IMR-90 (cell line): ENCODE data around the gene ZNF718. TPM values are rescaled to one million over a fixed set of nuclear protein-coding genes. Genes with fewer than 3 reads are reported as not detected.

Experiments used
- ATAC-seq: fragments of 200-7000 bp; cut with Tn5 transposase; 2 replicates; pipeline ENCODE4 v1.9.1; 2020; ENCODE audit warnings: low read depth, mild to moderate bottlenecking, moderate library complexity
- BruUV-seq: library from RNA; stranded (reverse); fragments of 400-500 nt; replicated peaks from 2 replicates; lab custom pipeline; 2021; lab: Mats Ljungman, UMichigan
- CTCF ChIA-PET: fragments of 300-600 bp; formaldehyde crosslinking; extraction: SDS; loops from one replicate; lab custom pipeline; 2021; ENCODE audit warnings: antibody characterized with exemption; lab: Yijun Ruan, JAX
- POLR2A ChIA-PET: fragments of 300-600 bp; sonication (Branson Sonifier 250); formaldehyde crosslinking; loops from one replicate; lab custom pipeline; 2022; ENCODE audit warnings: antibody characterized with exemption; ENCODE audit not compliant: unreplicated experiment; lab: Charles Lee
- DNase-seq: peaks from one replicate; pipeline ENCODE4 v3.0.0; 2013
- H2AFZ ChIP-seq: replicated peaks from 2 replicates; pipeline ENCODE3; 2013; ENCODE audit warnings: low read length, mild to moderate bottlenecking; ENCODE audit not compliant: poor library complexity
- H2AK5ac ChIP-seq: 2 replicates; pipeline ENCODE4 v1.6.1; 2013; ENCODE audit warnings: low read depth, low read length, inconsistent platforms
- H2AK9ac ChIP-seq: replicated peaks from 2 replicates; pipeline ENCODE3; 2013; ENCODE audit warnings: mild to moderate bottlenecking, low read depth, low read length, moderate library complexity; ENCODE audit not compliant: poor library complexity
- H2BK120ac ChIP-seq: 2 replicates; pipeline ENCODE4 v1.6.1; 2013; ENCODE audit warnings: low read depth, low read length, inconsistent platforms
- H2BK15ac ChIP-seq: 3 replicates; pipeline ENCODE4 v1.6.1; 2013; ENCODE audit warnings: low read depth, low read length, inconsistent platforms
- H2BK20ac ChIP-seq: 2 replicates; pipeline ENCODE4 v1.6.1; 2013; ENCODE audit warnings: low read depth, mild to moderate bottlenecking, inconsistent platforms, low read length, moderate library complexity
- H2BK5ac ChIP-seq: 2 replicates; pipeline ENCODE4 v1.6.1; 2013; ENCODE audit warnings: mild to moderate bottlenecking, low read depth, low read length, inconsistent platforms; ENCODE audit not compliant: poor library complexity, severe bottlenecking
- H3K14ac ChIP-seq: replicated peaks from 2 replicates; pipeline ENCODE4 v1.6.1; 2013; ENCODE audit warnings: low read depth, low read length, inconsistent platforms
- H3K18ac ChIP-seq: 2 replicates; pipeline ENCODE4 v1.6.1; 2013; ENCODE audit warnings: low read depth, low read length, control low read depth
- H3K23ac ChIP-seq: 2 replicates; pipeline ENCODE4 v1.6.1; 2013; ENCODE audit warnings: low read depth, low read length, inconsistent platforms
- H3K27ac ChIP-seq: 2 replicates; pipeline ENCODE4 v1.5.1; 2013; ENCODE audit warnings: mild to moderate bottlenecking, control low read depth, low read length; ENCODE audit not compliant: insufficient read depth
- H3K27me3 ChIP-seq: 2 replicates; pipeline ENCODE4 v1.6.1; 2013; ENCODE audit warnings: low read length; ENCODE audit not compliant: control insufficient read depth, insufficient read depth
- H3K36me3 ChIP-seq: 2 replicates; pipeline ENCODE4 v1.6.1; 2013; ENCODE audit warnings: low read length, mixed read lengths; ENCODE audit not compliant: control insufficient read depth, insufficient read depth
- H3K4ac ChIP-seq: 2 replicates; pipeline ENCODE4 v1.6.1; 2013; ENCODE audit warnings: low read depth, low read length, inconsistent platforms
- H3K4me1 ChIP-seq: 2 replicates; pipeline ENCODE4 v1.6.1; 2013; ENCODE audit warnings: low read length, mixed read lengths; ENCODE audit not compliant: control insufficient read depth, insufficient read depth
- H3K4me2 ChIP-seq: 2 replicates; pipeline ENCODE4 v1.6.1; 2013; ENCODE audit warnings: low read depth, mild to moderate bottlenecking, control low read depth, low read length, moderate library complexity
- H3K4me3 ChIP-seq: 2 replicates; pipeline ENCODE4 v1.5.1; 2013; ENCODE audit warnings: low read depth, mild to moderate bottlenecking, control low read depth, low read length, moderate library complexity; ENCODE audit not compliant: insufficient read depth
- H3K56ac ChIP-seq: 2 replicates; pipeline ENCODE4 v1.6.1; 2013; ENCODE audit warnings: low read length, inconsistent platforms; ENCODE audit not compliant: insufficient read depth; ENCODE audit errors: extremely low read depth
- H3K79me1 ChIP-seq, 2 experiments: 2 replicates each; pipeline ENCODE4 v1.6.1; 2013; ENCODE audit warnings: low read length in 2 of 2, inconsistent platforms in 1 of 2, low read depth in 1 of 2
- H3K9ac ChIP-seq: 2 replicates; pipeline ENCODE4 v1.6.1; 2013; ENCODE audit warnings: low read depth, low read length, control low read depth
- H3K9me1 ChIP-seq: 2 replicates; pipeline ENCODE4 v1.6.1; 2013; ENCODE audit warnings: low read length, inconsistent platforms; ENCODE audit not compliant: insufficient read depth
- H3K9me3 ChIP-seq: 2 replicates; pipeline ENCODE4 v1.6.1; 2013; ENCODE audit warnings: low read length; ENCODE audit not compliant: control insufficient read depth, insufficient read depth
- H4K20me1 ChIP-seq: 2 replicates; pipeline ENCODE4 v1.6.1; 2013; ENCODE audit warnings: low read length, inconsistent platforms; ENCODE audit not compliant: insufficient read depth
- H4K5ac ChIP-seq: 2 replicates; pipeline ENCODE4 v1.6.1; 2013; ENCODE audit warnings: mild to moderate bottlenecking, low read depth, low read length, control low read depth
- H4K8ac ChIP-seq, 2 experiments: 2 replicates each; pipeline ENCODE4 v1.6.1; 2013; ENCODE audit warnings: low read depth in 2 of 2, low read length in 2 of 2, control low read depth in 1 of 2, inconsistent platforms in 1 of 2
- H4K91ac ChIP-seq: 2 replicates; pipeline ENCODE4 v1.6.1; 2013; ENCODE audit warnings: low read depth, low read length, inconsistent platforms; ENCODE audit not compliant: insufficient read depth
- BHLHE40 ChIP-seq: fragments of 150-350 bp; IDR thresholded peaks from 2 replicates; pipeline ENCODE4 v1.6.1; 2016; ENCODE audit warnings: mild to moderate bottlenecking, low read depth, low read length
- CEBPB ChIP-seq: IDR thresholded peaks from 2 replicates; pipeline ENCODE4 v1.6.1; 2012; ENCODE audit warnings: low read depth, low read length, improper control_type of control experiment
- CHD1 ChIP-seq: IDR thresholded peaks from 2 replicates; pipeline ENCODE4 v1.6.1; 2012; ENCODE audit warnings: low read depth, low read length, improper control_type of control experiment
- FOS ChIP-seq: fragments of 150-350 bp; IDR thresholded peaks from 2 replicates; pipeline ENCODE4 v1.6.1; 2016; ENCODE audit warnings: low read depth, low read length
- MAFK ChIP-seq: IDR thresholded peaks from 2 replicates; pipeline ENCODE4 v1.6.1; 2012; ENCODE audit warnings: low read depth, low read length, improper control_type of control experiment
- MAZ ChIP-seq: IDR thresholded peaks from 2 replicates; pipeline ENCODE4 v1.6.1; 2012; ENCODE audit warnings: low read depth, mild to moderate bottlenecking, low read length, improper control_type of control experiment, moderate library complexity, borderline replicate concordance
- MXI1 ChIP-seq: IDR thresholded peaks from 2 replicates; pipeline ENCODE4 v1.6.1; 2012; ENCODE audit warnings: low read depth, mild to moderate bottlenecking, low read length, moderate library complexity, borderline replicate concordance
- NFE2L2 ChIP-seq: fragments of 150-350 bp; IDR thresholded peaks from 2 replicates; pipeline ENCODE4 v1.6.1; 2016; ENCODE audit warnings: low read depth, mild to moderate bottlenecking, low read length
- POLR2A ChIP-seq: IDR thresholded peaks from 2 replicates; pipeline ENCODE4 v1.6.1; 2012; ENCODE audit warnings: mild to moderate bottlenecking, low read depth, low read length
- RCOR1 ChIP-seq: IDR thresholded peaks from 2 replicates; pipeline ENCODE4 v1.6.1; 2012; ENCODE audit warnings: mild to moderate bottlenecking, low read length, improper control_type of control experiment; ENCODE audit not compliant: insufficient replicate concordance
- RFX5 ChIP-seq: IDR thresholded peaks from 2 replicates; pipeline ENCODE4 v1.8.0; 2012; ENCODE audit warnings: low read depth, mild to moderate bottlenecking, low read length, moderate library complexity
- SMC3 ChIP-seq: fragments of 150-350 bp; IDR thresholded peaks from 2 replicates; pipeline ENCODE4 v1.6.1; 2016; ENCODE audit warnings: low read depth, mild to moderate bottlenecking, antibody characterized with exemption, low read length, moderate library complexity
- WGBS, 2 experiments: methylation state at CpG; one replicate each; pipeline versions ENCODE4 v1.1.5 to v1.1.7; 2013; ENCODE audit warnings: missing lambda C conversion rate in 2 of 2; ENCODE audit not compliant: insufficient read length in 1 of 2; ENCODE audit errors: extremely low coverage in 2 of 2; 5-methylcytosine and 5-hydroxymethylcytosine counted together
- dilution Hi-C: fragments of 300-500 bp; cut with HindIII; formaldehyde crosslinking; loops from one replicate; pipeline ENCODE4 v1.14.3; 2018; ENCODE audit warnings: low sequenced_read_pairs; ENCODE audit not compliant: unreplicated experiment
- in situ Hi-C: fragments of 300-500 bp; cut with MboI; formaldehyde crosslinking; loops from 3 replicates; pipeline ENCODE4 v1.14.3; 2019; ENCODE audit warnings: low sequenced_read_pairs, inconsistent platforms, mixed read lengths
- intact Hi-C: fragments of 100-400 bp; cut with micrococcal nuclease; formaldehyde crosslinking; loops from 2 replicates; pipeline ENCODE4 v1.10.0; 2022
- polyA plus RNA-seq, 3 experiments: library from polyadenylated mRNA; depleted of rRNA; stranded (reverse); fragments of >200 nt; gene quantifications; 2 replicates each; pipeline ENCODE4 v1.2.3, GENCODE V29; 2012; ENCODE audit warnings: low replicate concordance in 1 of 3
- total RNA-seq: library from RNA; depleted of rRNA; stranded (reverse); fragments of >200 nt; gene quantifications from 2 replicates; pipeline ENCODE4 v1.2.3, GENCODE V29; 2012
- TF ChIP-seq, protein P1 (sequence below): fragments of 150-350 bp; IDR thresholded peaks from 2 replicates; pipeline ENCODE4 v1.6.1; 2016; ENCODE audit warnings: low read depth, mild to moderate bottlenecking, low read length, moderate library complexity, borderline replicate concordance
- TF ChIP-seq, protein P2 (sequence below): fragments of 150-350 bp; IDR thresholded peaks from 2 replicates; pipeline ENCODE4 v1.6.1; 2017; ENCODE audit warnings: mild to moderate bottlenecking, antibody characterized with exemption, low read length, low read depth

The ZNF718 gene
- total and polyA plus RNA-seq, 2 of the 4 experiments (the other 2 are of a cell fraction) = 1.1 to 1.8 TPM

DNA sequence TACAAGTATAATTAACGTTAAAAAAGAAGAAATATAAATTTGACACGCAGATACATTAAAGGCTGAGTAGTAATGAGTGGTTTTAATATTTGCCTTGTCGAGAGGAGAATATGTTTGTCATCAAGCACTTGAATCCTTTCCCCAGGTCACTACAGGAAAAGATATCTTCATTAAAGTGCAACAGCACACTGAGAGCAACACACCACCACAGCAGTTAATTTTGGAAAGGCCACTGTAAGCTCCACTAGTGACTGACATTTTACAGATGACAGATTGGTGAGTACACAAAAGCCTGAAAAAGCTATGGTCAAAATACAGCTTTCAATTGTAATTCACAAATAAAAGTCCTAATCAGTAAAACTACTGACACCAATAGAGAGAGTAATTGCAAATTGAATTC lies 76.6 kb downstream of the ZNF718 start:
- Histone ChIP-seq H3K36me3 (no peaks in the 10 kb centered on the region), H2AK9ac (no peak overlapping the region), H2BK20ac (no peak overlapping the region), H3K9me3 (peaks cover 35% of the 10 kb centered on the region), H3K9ac (no peak overlapping the region), H2BK15ac (no peak overlapping the region), H3K79me1 (no peaks in the 10 kb centered on the region), H4K91ac (no peak overlapping the region), H3K18ac (no peak overlapping the region), H3K23ac (no peak overlapping the region), H3K4me1 (no peaks in the 10 kb centered on the region), H2BK120ac (no peak overlapping the region), H3K56ac (no peak overlapping the region), H3K4ac (no peak overlapping the region), H2AFZ (no peak overlapping the region), H3K27me3 (no peaks in the 10 kb centered on the region), H4K5ac (no peak overlapping the region), H3K9me1 (no peaks in the 10 kb centered on the region), H3K27ac (no peak overlapping the region), H3K14ac (no peak overlapping the region), H3K4me3 (no peak overlapping the region), H2BK5ac (no peak overlapping the region), H4K8ac (no peak overlapping the region), H4K20me1 (no peaks in the 10 kb centered on the region), H2AK5ac (no peak overlapping the region), H3K4me2 (no peak overlapping the region)
- in situ Hi-C loops (no loop called here), dilution Hi-C loops (no loop called here), intact Hi-C loops (no loop called here)
- DNase-seq (no peak), ATAC-seq (no peak)
- BruUV-seq = no TSS peak
- no CpG with 5 or more reads among the region's 3 CpGs for WGBS, 2 experiments
- TF ChIP-seq POLR2A (no peak), CEBPB (no peak), MXI1 (no peak), RCOR1 (no peak), MAFK (no peak), RFX5 (no peak), MAZ (no peak), CHD1 (no peak), SMC3 (no peak), BHLHE40 (no peak), FOS (no peak), NFE2L2 (no peak)
- TF ChIP-seq, protein P1, sequence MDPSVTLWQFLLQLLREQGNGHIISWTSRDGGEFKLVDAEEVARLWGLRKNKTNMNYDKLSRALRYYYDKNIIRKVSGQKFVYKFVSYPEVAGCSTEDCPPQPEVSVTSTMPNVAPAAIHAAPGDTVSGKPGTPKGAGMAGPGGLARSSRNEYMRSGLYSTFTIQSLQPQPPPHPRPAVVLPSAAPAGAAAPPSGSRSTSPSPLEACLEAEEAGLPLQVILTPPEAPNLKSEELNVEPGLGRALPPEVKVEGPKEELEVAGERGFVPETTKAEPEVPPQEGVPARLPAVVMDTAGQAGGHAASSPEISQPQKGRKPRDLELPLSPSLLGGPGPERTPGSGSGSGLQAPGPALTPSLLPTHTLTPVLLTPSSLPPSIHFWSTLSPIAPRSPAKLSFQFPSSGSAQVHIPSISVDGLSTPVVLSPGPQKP = no peak
- TF ChIP-seq, protein P2, sequence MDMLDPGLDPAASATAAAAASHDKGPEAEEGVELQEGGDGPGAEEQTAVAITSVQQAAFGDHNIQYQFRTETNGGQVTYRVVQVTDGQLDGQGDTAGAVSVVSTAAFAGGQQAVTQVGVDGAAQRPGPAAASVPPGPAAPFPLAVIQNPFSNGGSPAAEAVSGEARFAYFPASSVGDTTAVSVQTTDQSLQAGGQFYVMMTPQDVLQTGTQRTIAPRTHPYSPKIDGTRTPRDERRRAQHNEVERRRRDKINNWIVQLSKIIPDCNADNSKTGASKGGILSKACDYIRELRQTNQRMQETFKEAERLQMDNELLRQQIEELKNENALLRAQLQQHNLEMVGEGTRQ = no peak
- POLR2A ChIA-PET = no interaction called here
- CTCF ChIA-PET = no interaction called here
